Measurements from ENCODE around the gene ANKS1B. TPM values are rescaled to one million over a fixed set of nuclear protein-coding genes. Genes with fewer than 3 reads are reported as not detected.

Gene ANKS1B
- total and polyA plus RNA-seq, 2 of the 4 experiments (the other 2 are of a cell fraction), result 0.17 to 0.18 TPM

GRCh38 chr12:99381992-99382391 lies 602.7 kb downstream of the ANKS1B start:
- no peak overlapping the region for H2BK15ac ChIP-seq (ENCODE audit: low read depth, low read length)
- H2BK20ac ChIP-seq (ENCODE audit: low read depth, low read length), result no peak overlapping the region
- DNase-seq (no peak), ATAC-seq (ENCODE audit: low read depth) (no peak)
- H3K79me1 ChIP-seq (ENCODE audit: low read depth in 1 of 2, low read length in 2 of 2), result no peaks in the 10 kb centered on the region
- H3K14ac ChIP-seq (replicated peaks; ENCODE audit: low read depth, low read length), result no peak overlapping the region
- no peak overlapping the region for H3K18ac ChIP-seq (ENCODE audit: low read depth, low read length)
- no peaks in the 10 kb centered on the region for H3K4me1 ChIP-seq (ENCODE audit: control insufficient read depth, insufficient read depth, low read length)
- no peak overlapping the region for H3K23ac ChIP-seq (ENCODE audit: low read depth, low read length)
- H2BK5ac ChIP-seq (ENCODE audit: low read depth, low read length, poor library complexity, severe bottlenecking), result no peak overlapping the region
- no peak overlapping the region for H2AK9ac ChIP-seq (replicated peaks; ENCODE audit: low read depth, low read length, poor library complexity)
- no peak overlapping the region for H2AK5ac ChIP-seq (ENCODE audit: low read depth, low read length)
- no peaks in the 10 kb centered on the region; the same call in 1 of the 2 replicates for H3K9me3 ChIP-seq (ENCODE audit: control insufficient read depth, insufficient read depth, low read length)
- no peaks in the 10 kb centered on the region for H4K20me1 ChIP-seq (ENCODE audit: insufficient read depth, low read length)
- no TSS peak for BruUV-seq (replicated peaks)
- H3K4me2 ChIP-seq (ENCODE audit: low read depth, low read length), result no peak overlapping the region
- ChIA-PET CTCF (no interaction called here), POLR2A (ENCODE audit: unreplicated experiment) (no interaction called here)
- H3K56ac ChIP-seq (ENCODE audit: extremely low read depth, insufficient read depth, low read length), result no peak overlapping the region
- TF ChIP-seq MAZ (IDR thresholded peaks at IDR 0.05; ENCODE audit: borderline replicate concordance, low read depth, low read length) (no peak), CTCF (conservative IDR thresholded peaks at IDR 0.05; ENCODE audit: low read depth, low read length) (no peak), MXI1 (IDR thresholded peaks at IDR 0.05; ENCODE audit: borderline replicate concordance, low read depth, low read length) (no peak), RCOR1 (IDR thresholded peaks at IDR 0.05; ENCODE audit: insufficient replicate concordance, low read length) (no peak), CHD1 (IDR thresholded peaks at IDR 0.05; ENCODE audit: low read depth, low read length) (no peak), ELK1 (IDR thresholded peaks at IDR 0.05; ENCODE audit: borderline replicate concordance, low read depth, low read length) (no peak), SMC3 (IDR thresholded peaks at IDR 0.05; ENCODE audit: low read depth, low read length) (no peak), NFE2L2 (IDR thresholded peaks at IDR 0.05; ENCODE audit: low read depth, low read length) (no peak), RAD21 (IDR thresholded peaks at IDR 0.05; ENCODE audit: low read length) (no peak), POLR2A (IDR thresholded peaks at IDR 0.05; ENCODE audit: low read depth, low read length) (no peak), BHLHE40 (IDR thresholded peaks at IDR 0.05; ENCODE audit: low read depth, low read length) (no peak), MAFK (IDR thresholded peaks at IDR 0.05; ENCODE audit: low read depth, low read length) (no peak), USF2 (IDR thresholded peaks at IDR 0.05; ENCODE audit: low read depth, low read length) (no peak), CEBPB (IDR thresholded peaks at IDR 0.05; ENCODE audit: low read depth, low read length) (no peak), RFX5 (IDR thresholded peaks at IDR 0.05; ENCODE audit: low read depth, low read length) (no peak), FOS (IDR thresholded peaks at IDR 0.05; ENCODE audit: low read depth, low read length) (no peak)
- no CpG with 5 or more reads among the region's 2 CpGs for WGBS, 2 experiments (ENCODE audit: extremely low coverage in 2 of 2, insufficient read length in 1 of 2)
- H3K36me3 ChIP-seq (ENCODE audit: control insufficient read depth, insufficient read depth, low read length), result no peaks in the 10 kb centered on the region
- H3K27me3 ChIP-seq (ENCODE audit: control insufficient read depth, insufficient read depth, low read length), result no peaks in the 10 kb centered on the region
- no peak overlapping the region for H4K91ac ChIP-seq (ENCODE audit: insufficient read depth, low read depth, low read length)
- H3K9me1 ChIP-seq (ENCODE audit: insufficient read depth, low read length), result no peaks in the 10 kb centered on the region
- no peak overlapping the region for H4K5ac ChIP-seq (ENCODE audit: low read depth, low read length)
- H2BK120ac ChIP-seq (ENCODE audit: low read depth, low read length), result no peak overlapping the region
- dilution Hi-C loops (cut with HindIII; ENCODE audit: low sequenced_read_pairs, unreplicated experiment) (no loop called here), in situ Hi-C loops (cut with MboI; ENCODE audit: low sequenced_read_pairs) (no loop called here), intact Hi-C loops (cut with micrococcal nuclease) (no loop called here)
- H3K4ac ChIP-seq (ENCODE audit: low read depth, low read length), result no peak overlapping the region
- no peak overlapping the region for H3K4me3 ChIP-seq (ENCODE audit: insufficient read depth, low read depth, low read length)
- no peak overlapping the region for H3K9ac ChIP-seq (ENCODE audit: low read depth, low read length)
- no peak overlapping the region for H3K27ac ChIP-seq (ENCODE audit: insufficient read depth, low read length)
- H2AFZ ChIP-seq (replicated peaks; ENCODE audit: low read length, poor library complexity), result no peak overlapping the region
- no peak overlapping the region for H4K8ac ChIP-seq (ENCODE audit: low read depth in 2 of 2, low read length in 2 of 2)

Data from IMR-90 (cell line).